IMR-90 (cell line): ENCODE measurements around the gene GTF2F1. TPM values are rescaled to one million over a fixed set of nuclear protein-coding genes. Genes with fewer than 3 reads are reported as not detected.

ENCODE experiments used
- ATAC-seq: fragments of 200-7000 bp; cut with Tn5 transposase; 2 replicates; pipeline ENCODE4 v1.9.1; 2020; ENCODE audit warnings: low read depth, mild to moderate bottlenecking, moderate library complexity
- BruUV-seq: library from RNA; stranded (reverse); fragments of 400-500 nt; replicated peaks from 2 replicates; lab custom pipeline; 2021; lab: Mats Ljungman, UMichigan
- CTCF ChIA-PET: fragments of 300-600 bp; formaldehyde crosslinking; extraction: SDS; loops from one replicate; lab custom pipeline; 2021; ENCODE audit warnings: antibody characterized with exemption; lab: Yijun Ruan, JAX
- POLR2A ChIA-PET: fragments of 300-600 bp; sonication (Branson Sonifier 250); formaldehyde crosslinking; loops from one replicate; lab custom pipeline; 2022; ENCODE audit warnings: antibody characterized with exemption; ENCODE audit not compliant: unreplicated experiment; lab: Charles Lee
- DNase-seq: peaks from one replicate; pipeline ENCODE4 v3.0.0; 2013
- H2AFZ ChIP-seq: replicated peaks from 2 replicates; pipeline ENCODE3; 2013; ENCODE audit warnings: low read length, mild to moderate bottlenecking; ENCODE audit not compliant: poor library complexity
- H2AK5ac ChIP-seq: 2 replicates; pipeline ENCODE4 v1.6.1; 2013; ENCODE audit warnings: low read depth, low read length, inconsistent platforms
- H2AK9ac ChIP-seq: replicated peaks from 2 replicates; pipeline ENCODE3; 2013; ENCODE audit warnings: mild to moderate bottlenecking, low read depth, low read length, moderate library complexity; ENCODE audit not compliant: poor library complexity
- H2BK120ac ChIP-seq: 2 replicates; pipeline ENCODE4 v1.6.1; 2013; ENCODE audit warnings: low read depth, low read length, inconsistent platforms
- H2BK15ac ChIP-seq: 3 replicates; pipeline ENCODE4 v1.6.1; 2013; ENCODE audit warnings: low read depth, low read length, inconsistent platforms
- H2BK20ac ChIP-seq: 2 replicates; pipeline ENCODE4 v1.6.1; 2013; ENCODE audit warnings: low read depth, mild to moderate bottlenecking, inconsistent platforms, low read length, moderate library complexity
- H2BK5ac ChIP-seq: 2 replicates; pipeline ENCODE4 v1.6.1; 2013; ENCODE audit warnings: mild to moderate bottlenecking, low read depth, low read length, inconsistent platforms; ENCODE audit not compliant: poor library complexity, severe bottlenecking
- H3K14ac ChIP-seq: replicated peaks from 2 replicates; pipeline ENCODE4 v1.6.1; 2013; ENCODE audit warnings: low read depth, low read length, inconsistent platforms
- H3K18ac ChIP-seq: 2 replicates; pipeline ENCODE4 v1.6.1; 2013; ENCODE audit warnings: low read depth, low read length, control low read depth
- H3K23ac ChIP-seq: 2 replicates; pipeline ENCODE4 v1.6.1; 2013; ENCODE audit warnings: low read depth, low read length, inconsistent platforms
- H3K27ac ChIP-seq: 2 replicates; pipeline ENCODE4 v1.5.1; 2013; ENCODE audit warnings: mild to moderate bottlenecking, control low read depth, low read length; ENCODE audit not compliant: insufficient read depth
- H3K27me3 ChIP-seq: 2 replicates; pipeline ENCODE4 v1.6.1; 2013; ENCODE audit warnings: low read length; ENCODE audit not compliant: control insufficient read depth, insufficient read depth
- H3K36me3 ChIP-seq: 2 replicates; pipeline ENCODE4 v1.6.1; 2013; ENCODE audit warnings: low read length, mixed read lengths; ENCODE audit not compliant: control insufficient read depth, insufficient read depth
- H3K4ac ChIP-seq: 2 replicates; pipeline ENCODE4 v1.6.1; 2013; ENCODE audit warnings: low read depth, low read length, inconsistent platforms
- H3K4me1 ChIP-seq: 2 replicates; pipeline ENCODE4 v1.6.1; 2013; ENCODE audit warnings: low read length, mixed read lengths; ENCODE audit not compliant: control insufficient read depth, insufficient read depth
- H3K4me2 ChIP-seq: 2 replicates; pipeline ENCODE4 v1.6.1; 2013; ENCODE audit warnings: low read depth, mild to moderate bottlenecking, control low read depth, low read length, moderate library complexity
- H3K4me3 ChIP-seq: 2 replicates; pipeline ENCODE4 v1.5.1; 2013; ENCODE audit warnings: low read depth, mild to moderate bottlenecking, control low read depth, low read length, moderate library complexity; ENCODE audit not compliant: insufficient read depth
- H3K56ac ChIP-seq: 2 replicates; pipeline ENCODE4 v1.6.1; 2013; ENCODE audit warnings: low read length, inconsistent platforms; ENCODE audit not compliant: insufficient read depth; ENCODE audit errors: extremely low read depth
- H3K79me1 ChIP-seq, 2 experiments: 2 replicates each; pipeline ENCODE4 v1.6.1; 2013; ENCODE audit warnings: low read length in 2 of 2, inconsistent platforms in 1 of 2, low read depth in 1 of 2
- H3K9ac ChIP-seq: 2 replicates; pipeline ENCODE4 v1.6.1; 2013; ENCODE audit warnings: low read depth, low read length, control low read depth
- H3K9me1 ChIP-seq: 2 replicates; pipeline ENCODE4 v1.6.1; 2013; ENCODE audit warnings: low read length, inconsistent platforms; ENCODE audit not compliant: insufficient read depth
- H3K9me3 ChIP-seq: 2 replicates; pipeline ENCODE4 v1.6.1; 2013; ENCODE audit warnings: low read length; ENCODE audit not compliant: control insufficient read depth, insufficient read depth
- H4K20me1 ChIP-seq: 2 replicates; pipeline ENCODE4 v1.6.1; 2013; ENCODE audit warnings: low read length, inconsistent platforms; ENCODE audit not compliant: insufficient read depth
- H4K5ac ChIP-seq: 2 replicates; pipeline ENCODE4 v1.6.1; 2013; ENCODE audit warnings: mild to moderate bottlenecking, low read depth, low read length, control low read depth
- H4K8ac ChIP-seq, 2 experiments: 2 replicates each; pipeline ENCODE4 v1.6.1; 2013; ENCODE audit warnings: low read depth in 2 of 2, low read length in 2 of 2, control low read depth in 1 of 2, inconsistent platforms in 1 of 2
- H4K91ac ChIP-seq: 2 replicates; pipeline ENCODE4 v1.6.1; 2013; ENCODE audit warnings: low read depth, low read length, inconsistent platforms; ENCODE audit not compliant: insufficient read depth
- CHD1 ChIP-seq: IDR thresholded peaks from 2 replicates; pipeline ENCODE4 v1.6.1; 2012; ENCODE audit warnings: low read depth, low read length, improper control_type of control experiment
- CTCF ChIP-seq: conservative IDR thresholded peaks from 2 replicates; pipeline ENCODE4 v1.5.1; 2012; ENCODE audit warnings: mild to moderate bottlenecking, low read depth, low read length, improper control_type of control experiment
- MAFK ChIP-seq: IDR thresholded peaks from 2 replicates; pipeline ENCODE4 v1.6.1; 2012; ENCODE audit warnings: low read depth, low read length, improper control_type of control experiment
- MAZ ChIP-seq: IDR thresholded peaks from 2 replicates; pipeline ENCODE4 v1.6.1; 2012; ENCODE audit warnings: low read depth, mild to moderate bottlenecking, low read length, improper control_type of control experiment, moderate library complexity, borderline replicate concordance
- MXI1 ChIP-seq: IDR thresholded peaks from 2 replicates; pipeline ENCODE4 v1.6.1; 2012; ENCODE audit warnings: low read depth, mild to moderate bottlenecking, low read length, moderate library complexity, borderline replicate concordance
- NFE2L2 ChIP-seq: fragments of 150-350 bp; IDR thresholded peaks from 2 replicates; pipeline ENCODE4 v1.6.1; 2016; ENCODE audit warnings: low read depth, mild to moderate bottlenecking, low read length
- RAD21 ChIP-seq: IDR thresholded peaks from 2 replicates; pipeline ENCODE4 v1.6.1; 2012; ENCODE audit warnings: low read length, improper control_type of control experiment
- USF2 ChIP-seq: fragments of 150-350 bp; IDR thresholded peaks from 2 replicates; pipeline ENCODE4 v1.6.1; 2017; ENCODE audit warnings: mild to moderate bottlenecking, antibody characterized with exemption, low read length, low read depth
- WGBS, 2 experiments: methylation state at CpG; one replicate each; pipeline versions ENCODE4 v1.1.5 to v1.1.7; 2013; ENCODE audit warnings: missing lambda C conversion rate in 2 of 2; ENCODE audit not compliant: insufficient read length in 1 of 2; ENCODE audit errors: extremely low coverage in 2 of 2; 5-methylcytosine and 5-hydroxymethylcytosine counted together
- dilution Hi-C: fragments of 300-500 bp; cut with HindIII; formaldehyde crosslinking; loops from one replicate; pipeline ENCODE4 v1.14.3; 2018; ENCODE audit warnings: low sequenced_read_pairs; ENCODE audit not compliant: unreplicated experiment
- in situ Hi-C: fragments of 300-500 bp; cut with MboI; formaldehyde crosslinking; loops from 3 replicates; pipeline ENCODE4 v1.14.3; 2019; ENCODE audit warnings: low sequenced_read_pairs, inconsistent platforms, mixed read lengths
- intact Hi-C: fragments of 100-400 bp; cut with micrococcal nuclease; formaldehyde crosslinking; loops from 2 replicates; pipeline ENCODE4 v1.10.0; 2022
- polyA plus RNA-seq, 3 experiments: library from polyadenylated mRNA; depleted of rRNA; stranded (reverse); fragments of >200 nt; gene quantifications; 2 replicates each; pipeline ENCODE4 v1.2.3, GENCODE V29; 2012; ENCODE audit warnings: low replicate concordance in 1 of 3
- total RNA-seq: library from RNA; depleted of rRNA; stranded (reverse); fragments of >200 nt; gene quantifications from 2 replicates; pipeline ENCODE4 v1.2.3, GENCODE V29; 2012

Gene GTF2F1
- total and polyA plus RNA-seq, 2 of the 4 experiments (the other 2 are of a cell fraction), result 43.7 to 51.4 TPM

GRCh38 chr19:6433663-6434062 is 40.7 kb upstream of the GTF2F1 start, which contains the start of gene SLC25A41:
SLC25A41 (minus strand) TSS chr19:6433763; CDS start chr19:6433693, 70 bp downstream.
- DNase-seq (no peak), ATAC-seq (no peak)
- in situ Hi-C loops, result no loop called here
- TF ChIP-seq CTCF, result no peak
- TF ChIP-seq MAZ, result no peak
- TF ChIP-seq USF2, result no peak
- no peak for TF ChIP-seq CHD1
- no peak for TF ChIP-seq NFE2L2
- no peak for TF ChIP-seq MXI1
- no peak for TF ChIP-seq RAD21
- no peak for TF ChIP-seq MAFK
- Histone ChIP-seq H3K4me2 (no peak within 1 kb of the TSS), H4K20me1 (no peaks in the 10 kb centered on the region), H3K9me1 (no peaks in the 10 kb centered on the region), H3K36me3 (no peaks in the 10 kb centered on the region), H3K27ac (no peak within 1 kb of the TSS), H3K4ac (no peak within 1 kb of the TSS), H2BK5ac (no peak within 1 kb of the TSS), H2AK9ac (no peak within 1 kb of the TSS), H3K56ac (no peak within 1 kb of the TSS), H3K4me3 (no peak within 1 kb of the TSS), H3K9me3 (no peaks in the 10 kb centered on the region), H2AFZ (no peak within 1 kb of the TSS), H4K91ac (no peak within 1 kb of the TSS), H3K9ac (no peak within 1 kb of the TSS), H2AK5ac (no peak within 1 kb of the TSS), H2BK120ac (no peak within 1 kb of the TSS), H3K4me1 (no peaks in the 10 kb centered on the region), H3K23ac (no peak within 1 kb of the TSS), H3K18ac (no peak within 1 kb of the TSS), H4K8ac (no peak within 1 kb of the TSS), H3K79me1 (no peaks in the 10 kb centered on the region), H4K5ac (no peak within 1 kb of the TSS), H3K27me3 (peaks cover 8% of the 10 kb centered on the region; the same call in 1 of the 2 replicates), H3K14ac (no peak within 1 kb of the TSS), H2BK20ac (no peak within 1 kb of the TSS), H2BK15ac (no peak within 1 kb of the TSS)
- ChIA-PET CTCF (no interaction called here), POLR2A (no interaction called here)
- WGBS, 2 experiments, result 100% methylated on average over 4 of the region's 10 CpGs; no CpG with 5 or more reads in 1 of the 2 experiments
- BruUV-seq, result no TSS peak
- intact Hi-C loops, result no loop called here
- dilution Hi-C loops, result no loop called here
